Measurements from ENCODE around the gene UNC45B. TPM values are rescaled to one million over a fixed set of nuclear protein-coding genes. Genes with fewer than 3 reads are reported as not detected.

Gene UNC45B
- polyA plus RNA-seq, 1 donor (not counting 4 experiments of a cell fraction or from before 2014, with no cell fraction given): 0.03 TPM

DNA sequence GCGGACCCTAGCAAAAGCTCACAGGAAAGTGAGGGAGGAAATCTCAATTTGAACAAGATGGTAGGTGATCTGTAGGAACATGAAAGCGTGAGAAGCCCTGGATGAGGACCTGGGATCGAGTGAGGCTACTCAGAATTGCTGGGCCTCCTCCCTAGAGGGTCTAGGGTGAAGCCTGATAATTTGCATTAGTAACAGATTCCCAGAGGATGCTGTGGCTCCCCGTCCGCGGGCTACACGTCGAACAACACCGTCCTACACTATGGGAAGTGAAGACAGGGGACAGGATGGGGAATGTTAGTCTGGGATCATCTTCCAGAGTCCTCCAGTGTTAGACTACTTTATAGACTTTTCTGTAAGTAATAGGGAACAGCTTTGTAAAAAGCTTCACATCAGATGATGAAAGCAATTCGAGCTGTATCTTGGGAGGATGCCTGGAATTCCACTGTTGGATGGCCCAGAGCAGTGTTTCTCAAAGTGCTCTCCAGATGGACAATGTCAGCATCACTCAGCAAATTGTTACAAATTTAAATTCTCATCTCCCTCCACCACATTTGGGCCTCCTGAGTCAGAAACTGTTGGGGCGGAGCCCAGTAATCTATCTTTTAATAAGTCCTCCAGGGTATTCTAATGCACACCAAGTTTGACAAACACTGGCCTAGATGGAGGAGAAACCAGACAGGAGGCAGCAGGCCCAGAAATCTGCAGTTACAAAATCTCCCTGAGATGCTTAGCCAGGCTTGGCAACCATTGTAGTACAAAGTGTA lies 19.7 kb upstream of the UNC45B start:
- no peaks in the 10 kb centered on the region for H4K20me1 ChIP-seq (ENCODE audit: control insufficient read depth, extremely low read depth, insufficient read depth, low read length)
- H3K4me2 ChIP-seq (ENCODE audit: control insufficient read depth, extremely low read depth, insufficient read depth, low read depth, low read length): no peak overlapping the region
- dilution Hi-C loops (cut with MboI; ENCODE audit: extremely low pct_ligation_motif_present, low sequenced_read_pairs): no loop called here
- H3K27me3 ChIP-seq (ENCODE audit: control insufficient read depth, extremely low read depth, insufficient read depth, low read length): no peaks in the 10 kb centered on the region
- H3K9me3 ChIP-seq (ENCODE audit: control insufficient read depth, low read depth, low read length): no peaks in the 10 kb centered on the region
- H3K9ac ChIP-seq (ENCODE audit: control insufficient read depth, extremely low read depth, insufficient read depth, low read length): no peak overlapping the region
- H2AFZ ChIP-seq (ENCODE audit: control insufficient read depth, low read length): no peak overlapping the region
- no peaks in the 10 kb centered on the region for H3K79me2 ChIP-seq (ENCODE audit: control insufficient read depth, insufficient read depth, low read length)
- no peak for FAIRE-seq
- H3K4me3 ChIP-seq (ENCODE audit: control insufficient read depth in 2 of 3, extremely low read depth in 1 of 3, insufficient read depth in 2 of 3, low read depth in 1 of 3, low read length in 3 of 3): no peak overlapping the region
- H3K36me3 ChIP-seq (ENCODE audit: control insufficient read depth in 2 of 2, extremely low read depth in 1 of 2, insufficient read depth in 2 of 2, low read length in 2 of 2): peaks cover 4 to 19% of the 10 kb centered on the region in 2 experiments
- no peak for TF ChIP-seq EZH2 (IDR thresholded peaks at IDR 0.05; ENCODE audit: low read length)
- TF ChIP-seq, protein P1, sequence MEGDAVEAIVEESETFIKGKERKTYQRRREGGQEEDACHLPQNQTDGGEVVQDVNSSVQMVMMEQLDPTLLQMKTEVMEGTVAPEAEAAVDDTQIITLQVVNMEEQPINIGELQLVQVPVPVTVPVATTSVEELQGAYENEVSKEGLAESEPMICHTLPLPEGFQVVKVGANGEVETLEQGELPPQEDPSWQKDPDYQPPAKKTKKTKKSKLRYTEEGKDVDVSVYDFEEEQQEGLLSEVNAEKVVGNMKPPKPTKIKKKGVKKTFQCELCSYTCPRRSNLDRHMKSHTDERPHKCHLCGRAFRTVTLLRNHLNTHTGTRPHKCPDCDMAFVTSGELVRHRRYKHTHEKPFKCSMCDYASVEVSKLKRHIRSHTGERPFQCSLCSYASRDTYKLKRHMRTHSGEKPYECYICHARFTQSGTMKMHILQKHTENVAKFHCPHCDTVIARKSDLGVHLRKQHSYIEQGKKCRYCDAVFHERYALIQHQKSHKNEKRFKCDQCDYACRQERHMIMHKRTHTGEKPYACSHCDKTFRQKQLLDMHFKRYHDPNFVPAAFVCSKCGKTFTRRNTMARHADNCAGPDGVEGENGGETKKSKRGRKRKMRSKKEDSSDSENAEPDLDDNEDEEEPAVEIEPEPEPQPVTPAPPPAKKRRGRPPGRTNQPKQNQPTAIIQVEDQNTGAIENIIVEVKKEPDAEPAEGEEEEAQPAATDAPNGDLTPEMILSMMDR (optimal IDR thresholded peaks at IDR 0.05 in 1 of 3, IDR thresholded peaks at IDR 0.05 in 1 of 3, conservative IDR thresholded peaks at IDR 0.05 in 1 of 3; ENCODE audit: extremely low read depth in 1 of 3, insufficient read depth in 2 of 3, low read length in 3 of 3): no peak
- H3K4me1 ChIP-seq (ENCODE audit: control insufficient read depth, extremely low read depth, insufficient read depth, low read length): no peaks in the 10 kb centered on the region
- no peak for DNase-seq (ENCODE audit: low read depth, low spot score)
- peaks cover 2% of the 10 kb centered on the region for H3K9me1 ChIP-seq (ENCODE audit: control insufficient read depth, extremely low read depth, insufficient read depth, low read length)
- no peak overlapping the region for H3K27ac ChIP-seq (ENCODE audit: control insufficient read depth, insufficient read depth, low read length)

DNA sequence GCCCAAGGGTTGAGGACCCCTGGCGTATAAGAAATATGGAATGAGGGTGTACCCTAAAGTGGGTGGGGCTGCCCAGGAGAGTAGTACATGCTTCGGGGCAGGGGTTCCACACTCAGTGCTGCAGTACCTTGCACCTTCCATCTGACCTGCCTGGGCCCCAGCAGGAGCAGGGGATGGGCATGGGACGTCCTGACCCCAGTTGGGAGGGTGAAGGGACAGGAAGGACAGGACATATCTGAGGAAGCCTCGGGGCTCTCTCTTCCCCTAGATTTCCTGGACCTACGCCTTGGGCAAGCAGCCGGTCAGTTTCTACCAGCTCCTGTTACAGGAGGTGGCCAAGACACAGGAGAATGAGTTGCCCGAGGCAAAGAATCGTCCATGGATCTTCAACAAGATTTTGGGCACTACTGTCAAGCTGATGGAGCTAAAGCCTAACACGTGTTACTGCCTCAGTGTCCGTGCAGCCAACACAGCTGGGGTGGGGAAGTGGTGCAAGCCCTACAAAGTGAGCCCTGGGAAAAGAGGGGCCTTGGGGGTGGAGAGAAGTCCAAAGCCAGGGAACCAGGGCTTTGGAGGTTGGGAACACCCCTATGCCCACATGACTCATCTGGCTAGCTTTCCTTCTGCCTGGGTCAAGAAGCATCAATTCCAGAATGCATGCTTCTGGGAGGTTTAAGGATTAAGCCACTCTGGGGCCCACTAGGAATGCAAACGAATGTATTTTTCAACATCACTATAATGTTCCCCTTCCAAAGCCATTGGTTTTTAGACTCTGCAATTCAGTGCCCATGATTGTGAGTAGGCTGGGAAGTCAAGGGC lies 18.3 kb upstream of the UNC45B start:
- Histone ChIP-seq H3K9me3 (ENCODE audit: control insufficient read depth, low read depth, low read length) (no peaks in the 10 kb centered on the region), H3K27me3 (ENCODE audit: control insufficient read depth, extremely low read depth, insufficient read depth, low read length) (no peaks in the 10 kb centered on the region), H3K27ac (ENCODE audit: control insufficient read depth, insufficient read depth, low read length) (no peak overlapping the region), H3K4me3 (ENCODE audit: control insufficient read depth in 2 of 3, extremely low read depth in 1 of 3, insufficient read depth in 2 of 3, low read depth in 1 of 3, low read length in 3 of 3) (no peak overlapping the region), H3K36me3 (ENCODE audit: control insufficient read depth in 2 of 2, extremely low read depth in 1 of 2, insufficient read depth in 2 of 2, low read length in 2 of 2) (peaks cover 8 to 29% of the 10 kb centered on the region in 2 experiments), H3K9me1 (ENCODE audit: control insufficient read depth, extremely low read depth, insufficient read depth, low read length) (peaks cover 2% of the 10 kb centered on the region), H3K9ac (ENCODE audit: control insufficient read depth, extremely low read depth, insufficient read depth, low read length) (no peak overlapping the region), H4K20me1 (ENCODE audit: control insufficient read depth, extremely low read depth, insufficient read depth, low read length) (no peaks in the 10 kb centered on the region), H2AFZ (ENCODE audit: control insufficient read depth, low read length) (no peak overlapping the region), H3K4me1 (ENCODE audit: control insufficient read depth, extremely low read depth, insufficient read depth, low read length) (no peaks in the 10 kb centered on the region), H3K4me2 (ENCODE audit: control insufficient read depth, extremely low read depth, insufficient read depth, low read depth, low read length) (no peak overlapping the region), H3K79me2 (ENCODE audit: control insufficient read depth, insufficient read depth, low read length) (no peaks in the 10 kb centered on the region)
- dilution Hi-C loops (cut with MboI; ENCODE audit: extremely low pct_ligation_motif_present, low sequenced_read_pairs): no loop called here
- TF ChIP-seq, protein P1 (optimal IDR thresholded peaks at IDR 0.05 in 1 of 3, IDR thresholded peaks at IDR 0.05 in 1 of 3, conservative IDR thresholded peaks at IDR 0.05 in 1 of 3; ENCODE audit: extremely low read depth in 1 of 3, insufficient read depth in 2 of 3, low read length in 3 of 3): no peak
- TF ChIP-seq EZH2 (IDR thresholded peaks at IDR 0.05; ENCODE audit: low read length): no peak
- FAIRE-seq (no peak), DNase-seq (ENCODE audit: low read depth, low spot score) (no peak)
